CD14-positive monocyte (primary cell): ENCODE data around the gene SYTL1. TPM values are rescaled to one million over a fixed set of nuclear protein-coding genes. Genes with fewer than 3 reads are reported as not detected.

Experiments used
- DNase-seq, 3 donors: peaks; one replicate each; pipeline ENCODE4 v3.0.0-alpha.2; 2011 to 2022
- H2AFZ ChIP-seq: 2 replicates; pipeline ENCODE4 v1.6.0; 2012; ENCODE audit warnings: mild to moderate bottlenecking, low read depth, low read length, inconsistent platforms; ENCODE audit not compliant: insufficient read depth, poor library complexity, severe bottlenecking
- H3K27ac ChIP-seq, 2 donors: 1 replicate in 1 of 2; 2 replicates in 1 of 2; pipeline ENCODE4 v1.5.1; 2012 to 2013; ENCODE audit warnings: low read length in 2 of 2, control low read depth in 1 of 2, inconsistent platforms in 1 of 2, low read depth in 1 of 2, mild to moderate bottlenecking in 1 of 2
- H3K27me3 ChIP-seq, 2 donors: one replicate each; pipeline versions ENCODE4 v1.6.0 to v1.6.1; 2011 to 2013; ENCODE audit warnings: low read length in 2 of 2; ENCODE audit not compliant: control insufficient read depth in 2 of 2, insufficient read depth in 2 of 2
- H3K36me3 ChIP-seq, 2 donors: replicated peaks in 1 of 2; 1 replicate in 1 of 2; 2 replicates in 1 of 2; pipeline versions ENCODE4 v1.5.1 to v1.6.1; 2012 to 2013; ENCODE audit warnings: low read length in 2 of 2, control low read depth in 1 of 2, inconsistent platforms in 1 of 2, mild to moderate bottlenecking in 1 of 2; ENCODE audit not compliant: insufficient read depth in 2 of 2, control insufficient read depth in 1 of 2
- H3K4me1 ChIP-seq, 2 donors: 1 replicate in 1 of 2; 2 replicates in 1 of 2; pipeline versions ENCODE4 v1.5.1 to v1.6.1; 2012 to 2013; ENCODE audit warnings: low read length in 2 of 2, control low read depth in 1 of 2, inconsistent platforms in 1 of 2, mild to moderate bottlenecking in 1 of 2, moderate library complexity in 1 of 2; ENCODE audit not compliant: insufficient read depth in 2 of 2, control insufficient read depth in 1 of 2
- H3K4me2 ChIP-seq: replicated peaks from 2 replicates; pipeline ENCODE3; 2012; ENCODE audit warnings: low read length, moderate library complexity, mild to moderate bottlenecking; ENCODE audit not compliant: poor library complexity, severe bottlenecking; ENCODE audit errors: extremely low read depth
- H3K4me3 ChIP-seq, 3 experiments: fragments of 200-600 bp in 1 of 3; sonication (generic) in 1 of 3; replicated peaks in 1 of 3; 1 replicate in 2 of 3; 2 replicates in 1 of 3; pipeline ENCODE4 v1.5.1; 2011 to 2013; ENCODE audit warnings: low read length in 3 of 3, mild to moderate bottlenecking in 3 of 3, control low read depth in 2 of 3, low read depth in 2 of 3, inconsistent platforms in 1 of 3, moderate library complexity in 1 of 3
- H3K79me2 ChIP-seq: 2 replicates; pipeline ENCODE4 v1.6.0; 2012; ENCODE audit warnings: mild to moderate bottlenecking, control low read depth, inconsistent platforms, low read length, moderate library complexity; ENCODE audit not compliant: insufficient read depth
- H3K9ac ChIP-seq: 2 replicates; pipeline ENCODE4 v1.6.0; 2017; ENCODE audit warnings: low read length, mild to moderate bottlenecking; ENCODE audit not compliant: insufficient read depth, poor library complexity, severe bottlenecking
- H3K9me3 ChIP-seq, 2 donors: replicated peaks in 1 of 2; 1 replicate in 1 of 2; 2 replicates in 1 of 2; pipeline versions ENCODE4 v1.5.1 to v1.6.1; 2012 to 2013; ENCODE audit warnings: low read length in 2 of 2, control low read depth in 1 of 2; ENCODE audit not compliant: control insufficient read depth in 1 of 2, insufficient read depth in 1 of 2
- H4K20me1 ChIP-seq: 2 replicates; pipeline ENCODE4 v1.6.0; 2012; ENCODE audit warnings: mild to moderate bottlenecking, low read length, control low read depth, moderate library complexity; ENCODE audit not compliant: insufficient read depth
- H3K27ac Mint-ChIP-seq, 7 donors: one replicate each; pipeline ENCODE4 v1.8.0; 2020; ENCODE audit warnings: mild to moderate bottlenecking in 7 of 7, mixed read lengths in 7 of 7, moderate library complexity in 6 of 7, inconsistent platforms in 2 of 7
- H3K27me3 Mint-ChIP-seq, 3 donors: one replicate each; pipeline ENCODE4 v1.8.0; 2021 to 2022; ENCODE audit warnings: low read depth in 3 of 3, mild to moderate bottlenecking in 3 of 3, mixed read lengths in 3 of 3, moderate library complexity in 3 of 3, inconsistent platforms in 1 of 3
- H3K36me3 Mint-ChIP-seq, 2 donors: one replicate each; pipeline ENCODE4 v1.8.0; 2020; ENCODE audit warnings: mixed read lengths in 2 of 2, inconsistent platforms in 1 of 2, mild to moderate bottlenecking in 1 of 2
- H3K4me1 Mint-ChIP-seq: one replicate; pipeline ENCODE4 v1.8.0; 2020; ENCODE audit warnings: mild to moderate bottlenecking, mixed read lengths
- H3K4me3 Mint-ChIP-seq, 2 donors: one replicate each; pipeline ENCODE4 v1.8.0; 2020; ENCODE audit warnings: mild to moderate bottlenecking in 2 of 2, mixed read lengths in 2 of 2, moderate library complexity in 1 of 2
- H3K9me3 Mint-ChIP-seq, 7 donors: one replicate each; pipeline ENCODE4 v1.8.0; 2020 to 2022; ENCODE audit warnings: mixed read lengths in 7 of 7, mild to moderate bottlenecking in 6 of 7, moderate library complexity in 6 of 7, inconsistent platforms in 2 of 7
- WGBS: methylation state at CpG from one replicate; pipeline ENCODE4 v1.1.5; 2013; ENCODE audit warnings: missing lambda C conversion rate; ENCODE audit not compliant: insufficient coverage; 5-methylcytosine and 5-hydroxymethylcytosine counted together
- intact Hi-C, 2 donors: fragments of 100-400 bp; cut with micrococcal nuclease; formaldehyde crosslinking; loops; one replicate each; pipeline versions ENCODE4 v1.15.0 to v1.15.1; 2023
- polyA plus RNA-seq, 3 donors: library from polyadenylated mRNA; depleted of rRNA in 1 of 3; unstranded in 2 of 3; stranded (reverse) in 1 of 3; fragments of 300-500 nt in 2 of 3; fragments of >200 nt in 1 of 3; fragmentation: Illumina TruSeq in 2 of 3; gene quantifications; 1 replicate in 2 of 3; 2 replicates in 1 of 3; pipeline ENCODE4 v1.2.3, GENCODE V29; 2012 to 2021
- TF ChIP-seq, protein P1 (sequence below): fragments of 200-600 bp; IDR thresholded peaks from one replicate; pipeline ENCODE4 v1.8.0; 2022; ENCODE audit warnings: antibody characterized with exemption, mild to moderate bottlenecking

The SYTL1 gene
- polyA plus RNA-seq, 3 donors: 26.9 to 95.8 (median 44.6) TPM

DNA sequence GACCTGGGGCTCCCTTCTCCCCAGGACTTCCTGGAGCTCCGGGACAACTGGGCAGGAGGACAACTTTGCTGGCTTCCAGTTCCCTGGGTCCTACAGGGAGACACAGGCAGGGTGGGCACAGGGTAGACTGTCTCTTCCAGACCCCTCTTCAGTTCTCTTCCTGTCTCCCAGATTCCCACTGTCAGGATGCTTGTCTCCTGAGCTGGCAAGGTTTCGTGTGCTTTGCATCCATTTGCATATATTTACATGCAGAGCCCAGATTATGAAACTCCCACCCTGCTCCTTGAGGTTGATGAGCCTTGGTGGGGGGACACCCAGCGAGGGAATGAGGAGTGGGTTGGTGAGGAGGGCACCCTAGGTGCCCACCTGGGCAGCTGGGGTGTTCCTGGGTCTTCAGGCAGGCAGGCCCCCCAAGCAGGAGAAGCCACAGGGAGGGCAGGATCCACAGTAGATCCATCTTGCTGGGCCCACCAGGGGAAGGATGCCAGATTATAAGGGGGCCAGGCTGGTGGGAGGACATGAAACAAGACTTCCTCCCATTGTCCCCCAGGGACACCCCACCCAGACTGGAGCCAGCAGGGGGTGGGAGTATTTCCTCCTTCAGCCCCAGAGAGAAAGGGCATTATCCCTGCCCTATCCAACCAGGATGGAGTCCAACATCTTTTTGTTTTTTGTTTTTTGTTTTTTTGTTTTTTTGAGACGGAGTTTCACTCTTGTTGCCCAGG lies 32.7 kb downstream of the SYTL1 start, which contains the start of gene FCN3:
Gene FCN3, minus strand, starts transcription at position 463 of the 725 bp plus-strand sequence. Its CDS starts 6 bp downstream, at position 457.
- Histone ChIP-seq H3K36me3 (no peaks in the 10 kb centered on the region), H2AFZ (no peak within 1 kb of the TSS), H3K79me2 (no peaks in the 10 kb centered on the region), H3K4me2 (no peak within 1 kb of the TSS), H3K9me3 (no peaks in the 10 kb centered on the region), H3K27me3 (no peaks in the 10 kb centered on the region), H3K4me3 (no peak within 1 kb of the TSS), H3K27ac (no peak within 1 kb of the TSS), H3K9ac (no peak within 1 kb of the TSS), H3K4me1 (peaks cover 12 to 15% of the 10 kb centered on the region in 2 donors), H4K20me1 (no peaks in the 10 kb centered on the region)
- Mint-ChIP-seq H3K4me3 (no peak within 1 kb of the TSS), H3K27ac (peak within 1 kb of the TSS in 1 of 7 donors; percentile 25), H3K27me3 (peaks cover 4 to 6% (median 6%) of the 10 kb centered on the region in 3 donors), H3K4me1 (peaks cover 20% of the 10 kb centered on the region), H3K9me3 (no peaks in the 10 kb centered on the region), H3K36me3 (no peaks in the 10 kb centered on the region)
- DNase-seq: no peak
- intact Hi-C loops: no loop called here
- WGBS: 96% methylated on average over 3 of the region's 4 CpGs
- TF ChIP-seq, protein P1, sequence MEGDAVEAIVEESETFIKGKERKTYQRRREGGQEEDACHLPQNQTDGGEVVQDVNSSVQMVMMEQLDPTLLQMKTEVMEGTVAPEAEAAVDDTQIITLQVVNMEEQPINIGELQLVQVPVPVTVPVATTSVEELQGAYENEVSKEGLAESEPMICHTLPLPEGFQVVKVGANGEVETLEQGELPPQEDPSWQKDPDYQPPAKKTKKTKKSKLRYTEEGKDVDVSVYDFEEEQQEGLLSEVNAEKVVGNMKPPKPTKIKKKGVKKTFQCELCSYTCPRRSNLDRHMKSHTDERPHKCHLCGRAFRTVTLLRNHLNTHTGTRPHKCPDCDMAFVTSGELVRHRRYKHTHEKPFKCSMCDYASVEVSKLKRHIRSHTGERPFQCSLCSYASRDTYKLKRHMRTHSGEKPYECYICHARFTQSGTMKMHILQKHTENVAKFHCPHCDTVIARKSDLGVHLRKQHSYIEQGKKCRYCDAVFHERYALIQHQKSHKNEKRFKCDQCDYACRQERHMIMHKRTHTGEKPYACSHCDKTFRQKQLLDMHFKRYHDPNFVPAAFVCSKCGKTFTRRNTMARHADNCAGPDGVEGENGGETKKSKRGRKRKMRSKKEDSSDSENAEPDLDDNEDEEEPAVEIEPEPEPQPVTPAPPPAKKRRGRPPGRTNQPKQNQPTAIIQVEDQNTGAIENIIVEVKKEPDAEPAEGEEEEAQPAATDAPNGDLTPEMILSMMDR: no peak

- no peak overlapping the region for H3K9ac ChIP-seq
- no peak overlapping the region for H3K4me2 ChIP-seq
- 98% methylated on average over 7 of the region's 12 CpGs for WGBS
These were observed 36.1 kb downstream of the SYTL1 start for GRCh38 chr1:27377760-27378495.

More at GRCh38 chr1:27377760-27378495, 36.1 kb downstream of the SYTL1 start:
- TF ChIP-seq, protein P1: no peak
- H3K27me3 Mint-ChIP-seq: peaks cover 9 to 18% (median 12%) of the 10 kb centered on the region in 3 donors
- Histone ChIP-seq H3K79me2 (no peaks in the 10 kb centered on the region), H2AFZ (no peak overlapping the region), H3K27me3 (peaks cover 0 to 5% of the 10 kb centered on the region in 2 donors), H3K4me3 (no peak overlapping the region), H3K9me3 (no peaks in the 10 kb centered on the region), H3K27ac (no peak overlapping the region), H4K20me1 (no peaks in the 10 kb centered on the region), H3K4me1 (no peaks in the 10 kb centered on the region), H3K36me3 (no peaks in the 10 kb centered on the region)
- H3K4me3 Mint-ChIP-seq: no peak overlapping the region
- no peaks in the 10 kb centered on the region for H3K36me3 Mint-ChIP-seq
- intact Hi-C loops: no loop called here
- H3K9me3 Mint-ChIP-seq: no peaks in the 10 kb centered on the region
- no peak overlapping the region for H3K27ac Mint-ChIP-seq
- no peak for DNase-seq
- peaks cover 4% of the 10 kb centered on the region for H3K4me1 Mint-ChIP-seq
